CD8-positive, alpha-beta memory T cell (primary cell): Measurements from ENCODE around the gene CMSS1. TPM values are rescaled to one million over a fixed set of nuclear protein-coding genes. Genes with fewer than 3 reads are reported as not detected.

Experiments used
- CTCF ChIA-PET: fragments of 350-600 bp; sonication (Branson Sonifier 250); formaldehyde crosslinking; loops from one replicate; lab custom pipeline; 2021; ENCODE audit warnings: antibody characterized with exemption; lab: Charles Lee
- POLR2A ChIA-PET: fragments of 350-600 bp; sonication (Branson Sonifier 250); formaldehyde crosslinking; loops from one replicate; lab custom pipeline; 2021; ENCODE audit warnings: antibody characterized with exemption; lab: Charles Lee
- DNase-seq, 5 donors: peaks; one replicate each; pipeline versions ENCODE4 v3.0.0 to v3.0.0-alpha.2; 2020 to 2022; ENCODE audit warnings: mixed read lengths in 1 of 5
- H3K27ac ChIP-seq: one replicate; pipeline ENCODE4 v1.7.0; 2013; ENCODE audit warnings: low read depth, mild to moderate bottlenecking, low read length, moderate library complexity
- H3K27me3 ChIP-seq: 2 replicates; pipeline ENCODE4 v1.7.0; 2013; ENCODE audit warnings: low read length, mild to moderate bottlenecking; ENCODE audit not compliant: insufficient read depth, poor library complexity, severe bottlenecking
- H3K36me3 ChIP-seq: 2 replicates; pipeline ENCODE4 v1.7.0; 2013; ENCODE audit warnings: mild to moderate bottlenecking, low read length, moderate library complexity; ENCODE audit not compliant: insufficient read depth
- H3K4me1 ChIP-seq: 2 replicates; pipeline ENCODE4 v1.7.0; 2013; ENCODE audit warnings: mild to moderate bottlenecking, low read length, moderate library complexity; ENCODE audit not compliant: insufficient read depth
- H3K4me3 ChIP-seq: 2 replicates; pipeline ENCODE4 v1.7.0; 2013; ENCODE audit warnings: mild to moderate bottlenecking, low read length
- H3K9me3 ChIP-seq: 2 replicates; pipeline ENCODE4 v1.7.0; 2013; ENCODE audit warnings: mild to moderate bottlenecking, low read length
- H3K27ac Mint-ChIP-seq, 8 donors: one replicate each; pipeline ENCODE4 v1.8.0; 2020 to 2021; ENCODE audit warnings: mixed read lengths in 8 of 8, mild to moderate bottlenecking in 6 of 8, inconsistent platforms in 3 of 8, moderate library complexity in 3 of 8
- H3K27me3 Mint-ChIP-seq, 2 donors: one replicate each; pipeline ENCODE4 v1.8.0; 2020 to 2021; ENCODE audit warnings: mixed read lengths in 2 of 2, mild to moderate bottlenecking in 1 of 2, moderate library complexity in 1 of 2
- H3K36me3 Mint-ChIP-seq, 3 donors: one replicate each; pipeline ENCODE4 v1.8.0; 2020 to 2021; ENCODE audit warnings: mixed read lengths in 3 of 3, inconsistent platforms in 1 of 3, mild to moderate bottlenecking in 1 of 3
- H3K4me1 Mint-ChIP-seq, 3 donors: one replicate each; pipeline ENCODE4 v1.8.0; 2020 to 2021; ENCODE audit warnings: mixed read lengths in 3 of 3, inconsistent platforms in 1 of 3, mild to moderate bottlenecking in 1 of 3
- H3K4me3 Mint-ChIP-seq, 7 donors: one replicate each; pipeline ENCODE4 v1.8.0; 2020 to 2021; ENCODE audit warnings: mixed read lengths in 7 of 7, mild to moderate bottlenecking in 6 of 7, moderate library complexity in 4 of 7, inconsistent platforms in 2 of 7
- H3K9me3 Mint-ChIP-seq, 5 donors: one replicate each; pipeline ENCODE4 v1.8.0; 2020 to 2022; ENCODE audit warnings: mixed read lengths in 5 of 5, mild to moderate bottlenecking in 3 of 5, moderate library complexity in 2 of 5, inconsistent platforms in 1 of 5
- polyA plus RNA-seq: library from polyadenylated mRNA; unstranded; fragments of 300-500 nt; fragmentation: Illumina TruSeq; gene quantifications from one replicate; pipeline ENCODE4 v1.2.3, GENCODE V29; 2021
- total RNA-seq, 2 experiments: library from RNA; stranded (reverse); gene quantifications; one replicate each; pipeline ENCODE4 v1.2.3, GENCODE V29; 2021

Gene CMSS1
- total and polyA plus RNA-seq, 3 experiments from 2014 or later: 16.8 to 143 (median 140) TPM

GRCh38 chr3:100076731-100077529 lies 259.3 kb downstream of the CMSS1 start:
- Mint-ChIP-seq H3K4me3 (peak overlapping the region in 1 of 7 donors; percentile 61), H3K27ac (no peak overlapping the region), H3K27me3 (no peaks in the 10 kb centered on the region), H3K36me3 (peaks cover 0 to 3% (median 1%) of the 10 kb centered on the region in 3 donors), H3K4me1 (peaks cover 32 to 45% (median 34%) of the 10 kb centered on the region in 3 donors), H3K9me3 (no peaks in the 10 kb centered on the region)
- CTCF ChIA-PET: interaction anchor here (0.5 to 1.3 kb wide), 4 partner anchors 8 to 953 kb away, joined by 3 to 5 read pairs (median 3); no protein-coding TSS in a partner anchor
- no peak overlapping the region for H3K4me3 ChIP-seq
- no peak overlapping the region for H3K27ac ChIP-seq
- H3K9me3 ChIP-seq: no peaks in the 10 kb centered on the region
- DNase-seq: no peak
- no peaks in the 10 kb centered on the region for H3K27me3 ChIP-seq
- H3K4me1 ChIP-seq: peaks cover 38% of the 10 kb centered on the region
- H3K36me3 ChIP-seq: no peaks in the 10 kb centered on the region
- POLR2A ChIA-PET: no interaction called here

GRCh38 chr3:100079328-100079727 lies 261.7 kb downstream of the CMSS1 start:
- ChIA-PET CTCF (no interaction called here), POLR2A (no interaction called here)
- no peaks in the 10 kb centered on the region for H3K27me3 Mint-ChIP-seq
- H3K27me3 ChIP-seq: no peaks in the 10 kb centered on the region
- H3K4me1 ChIP-seq: peaks cover 14% of the 10 kb centered on the region
- no peak overlapping the region for H3K4me3 ChIP-seq
- DNase-seq: no peak
- H3K4me3 Mint-ChIP-seq: no peak overlapping the region
- H3K9me3 ChIP-seq: no peaks in the 10 kb centered on the region
- H3K4me1 Mint-ChIP-seq: peaks cover 10 to 21% (median 10%) of the 10 kb centered on the region in 3 donors
- H3K36me3 ChIP-seq: no peaks in the 10 kb centered on the region
- H3K36me3 Mint-ChIP-seq: peaks cover 0 to 3% (median 3%) of the 10 kb centered on the region in 3 donors
- no peaks in the 10 kb centered on the region for H3K9me3 Mint-ChIP-seq
- H3K27ac ChIP-seq: no peak overlapping the region
- H3K27ac Mint-ChIP-seq: no peak overlapping the region

GRCh38 chr3:100080573-100080972 lies 262.9 kb downstream of the CMSS1 start:
- peaks cover 4 to 12% (median 5%) of the 10 kb centered on the region in 3 donors for H3K4me1 Mint-ChIP-seq
- no peaks in the 10 kb centered on the region for H3K9me3 ChIP-seq
- DNase-seq: no peak
- H3K9me3 Mint-ChIP-seq: no peaks in the 10 kb centered on the region
- no peaks in the 10 kb centered on the region for H3K36me3 ChIP-seq
- no peaks in the 10 kb centered on the region for H3K27me3 Mint-ChIP-seq
- peaks cover 0 to 3% (median 3%) of the 10 kb centered on the region in 3 donors for H3K36me3 Mint-ChIP-seq
- no peaks in the 10 kb centered on the region for H3K27me3 ChIP-seq
- ChIA-PET CTCF (no interaction called here), POLR2A (no interaction called here)
- peaks cover 9% of the 10 kb centered on the region for H3K4me1 ChIP-seq
- H3K27ac Mint-ChIP-seq: no peak overlapping the region
- no peak overlapping the region for H3K4me3 Mint-ChIP-seq
- H3K27ac ChIP-seq: no peak overlapping the region
- H3K4me3 ChIP-seq: no peak overlapping the region

GRCh38 chr3:100081311-100081710 lies 263.6 kb downstream of the CMSS1 start:
- Mint-ChIP-seq H3K9me3 (no peaks in the 10 kb centered on the region), H3K27ac (no peak overlapping the region), H3K27me3 (no peaks in the 10 kb centered on the region), H3K4me3 (no peak overlapping the region), H3K4me1 (peaks cover 0 to 5% (median 0%) of the 10 kb centered on the region in 3 donors), H3K36me3 (peaks cover 0 to 3% (median 3%) of the 10 kb centered on the region in 3 donors)
- Histone ChIP-seq H3K27ac (no peak overlapping the region), H3K36me3 (no peaks in the 10 kb centered on the region), H3K9me3 (no peaks in the 10 kb centered on the region), H3K4me3 (no peak overlapping the region), H3K27me3 (no peaks in the 10 kb centered on the region), H3K4me1 (peaks cover 1% of the 10 kb centered on the region)
- POLR2A ChIA-PET: no interaction called here
- no peak for DNase-seq
- CTCF ChIA-PET: no interaction called here

GRCh38 chr3:100081986-100082692 lies 264.5 kb downstream of the CMSS1 start:
- no peaks in the 10 kb centered on the region for H3K27me3 Mint-ChIP-seq
- Histone ChIP-seq H3K27me3 (no peaks in the 10 kb centered on the region), H3K27ac (no peak overlapping the region), H3K4me3 (no peak overlapping the region), H3K9me3 (no peaks in the 10 kb centered on the region), H3K4me1 (no peaks in the 10 kb centered on the region), H3K36me3 (no peaks in the 10 kb centered on the region)
- peaks cover 0 to 3% (median 2%) of the 10 kb centered on the region in 3 donors for H3K36me3 Mint-ChIP-seq
- no peak overlapping the region for H3K27ac Mint-ChIP-seq
- H3K9me3 Mint-ChIP-seq: no peaks in the 10 kb centered on the region
- peaks cover 4 to 7% (median 7%) of the 10 kb centered on the region in 3 donors for H3K4me1 Mint-ChIP-seq
- no peak overlapping the region for H3K4me3 Mint-ChIP-seq
- ChIA-PET CTCF (no interaction called here), POLR2A (no interaction called here)
- no peak for DNase-seq

GRCh38 chr3:100082714-100083113 lies 265.1 kb downstream of the CMSS1 start:
- Mint-ChIP-seq H3K27me3 (no peaks in the 10 kb centered on the region), H3K4me3 (no peak overlapping the region), H3K9me3 (no peaks in the 10 kb centered on the region), H3K36me3 (peaks cover 0 to 3% (median 0%) of the 10 kb centered on the region in 3 donors), H3K4me1 (peaks cover 7 to 11% (median 10%) of the 10 kb centered on the region in 3 donors), H3K27ac (no peak overlapping the region)
- Histone ChIP-seq H3K9me3 (no peaks in the 10 kb centered on the region), H3K27me3 (no peaks in the 10 kb centered on the region), H3K4me1 (no peaks in the 10 kb centered on the region), H3K27ac (peak overlapping the region; percentile 7), H3K36me3 (no peaks in the 10 kb centered on the region), H3K4me3 (no peak overlapping the region)
- ChIA-PET POLR2A (no interaction called here), CTCF (no interaction called here)
- DNase-seq: no peak

GRCh38 chr3:100083209-100083608 lies 265.5 kb downstream of the CMSS1 start:
- Histone ChIP-seq H3K27ac (peak overlapping the region; percentile 7), H3K9me3 (no peaks in the 10 kb centered on the region), H3K4me1 (no peaks in the 10 kb centered on the region), H3K36me3 (no peaks in the 10 kb centered on the region), H3K4me3 (no peak overlapping the region), H3K27me3 (no peaks in the 10 kb centered on the region)
- ChIA-PET CTCF (no interaction called here), POLR2A (no interaction called here)
- Mint-ChIP-seq H3K27me3 (no peaks in the 10 kb centered on the region), H3K4me1 (peaks cover 7 to 11% (median 10%) of the 10 kb centered on the region in 3 donors), H3K27ac (no peak overlapping the region), H3K9me3 (no peaks in the 10 kb centered on the region), H3K36me3 (peaks cover 0 to 3% (median 0%) of the 10 kb centered on the region in 3 donors), H3K4me3 (no peak overlapping the region)
- DNase-seq: no peak
